ENCODE data around the gene RNF214.

GRCh38 chr11:117229931-117230285, 2.6 kb upstream of the RNF214 start:
- TF ChIP-seq ZFP30 (CRISPR knock-in tag; IDR thresholded peaks at IDR 0.05) = no peak
- no peak for TF ChIP-seq RARB (CRISPR knock-in tag; IDR thresholded peaks at IDR 0.05)
- TF ChIP-seq BACH2 (CRISPR knock-in tag; IDR thresholded peaks at IDR 0.05; ENCODE audit: borderline replicate concordance) = no peak
- TF ChIP-seq, protein P1, sequence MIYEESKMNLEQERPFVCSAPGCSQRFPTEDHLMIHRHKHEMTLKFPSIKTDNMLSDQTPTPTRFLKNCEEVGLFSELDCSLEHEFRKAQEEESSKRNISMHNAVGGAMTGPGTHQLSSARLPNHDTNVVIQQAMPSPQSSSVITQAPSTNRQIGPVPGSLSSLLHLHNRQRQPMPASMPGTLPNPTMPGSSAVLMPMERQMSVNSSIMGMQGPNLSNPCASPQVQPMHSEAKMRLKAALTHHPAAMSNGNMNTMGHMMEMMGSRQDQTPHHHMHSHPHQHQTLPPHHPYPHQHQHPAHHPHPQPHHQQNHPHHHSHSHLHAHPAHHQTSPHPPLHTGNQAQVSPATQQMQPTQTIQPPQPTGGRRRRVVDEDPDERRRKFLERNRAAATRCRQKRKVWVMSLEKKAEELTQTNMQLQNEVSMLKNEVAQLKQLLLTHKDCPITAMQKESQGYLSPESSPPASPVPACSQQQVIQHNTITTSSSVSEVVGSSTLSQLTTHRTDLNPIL (CRISPR knock-in tag; IDR thresholded peaks at IDR 0.05; ENCODE audit: low read depth) = no peak
- no peak for TF ChIP-seq SNAI2 (CRISPR knock-in tag; IDR thresholded peaks at IDR 0.05)
- TF ChIP-seq ZNF565 (CRISPR knock-in tag; conservative IDR thresholded peaks at IDR 0.05; ENCODE audit: low read depth) = no peak
- TF ChIP-seq, protein P2, sequence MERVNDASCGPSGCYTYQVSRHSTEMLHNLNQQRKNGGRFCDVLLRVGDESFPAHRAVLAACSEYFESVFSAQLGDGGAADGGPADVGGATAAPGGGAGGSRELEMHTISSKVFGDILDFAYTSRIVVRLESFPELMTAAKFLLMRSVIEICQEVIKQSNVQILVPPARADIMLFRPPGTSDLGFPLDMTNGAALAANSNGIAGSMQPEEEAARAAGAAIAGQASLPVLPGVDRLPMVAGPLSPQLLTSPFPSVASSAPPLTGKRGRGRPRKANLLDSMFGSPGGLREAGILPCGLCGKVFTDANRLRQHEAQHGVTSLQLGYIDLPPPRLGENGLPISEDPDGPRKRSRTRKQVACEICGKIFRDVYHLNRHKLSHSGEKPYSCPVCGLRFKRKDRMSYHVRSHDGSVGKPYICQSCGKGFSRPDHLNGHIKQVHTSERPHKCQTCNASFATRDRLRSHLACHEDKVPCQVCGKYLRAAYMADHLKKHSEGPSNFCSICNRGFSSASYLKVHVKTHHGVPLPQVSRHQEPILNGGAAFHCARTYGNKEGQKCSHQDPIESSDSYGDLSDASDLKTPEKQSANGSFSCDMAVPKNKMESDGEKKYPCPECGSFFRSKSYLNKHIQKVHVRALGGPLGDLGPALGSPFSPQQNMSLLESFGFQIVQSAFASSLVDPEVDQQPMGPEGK (CRISPR knock-in tag; IDR thresholded peaks at IDR 0.05; ENCODE audit: borderline replicate concordance) = no peak
- TF ChIP-seq ZFP3 (CRISPR knock-in tag; IDR thresholded peaks at IDR 0.05) = no peak

Measured in SK-N-SH treated with all-trans-retinoic acid at 6 μM for 48 hours (cell line).